H9 (cell line): Measurements from ENCODE around the gene NPTXR. TPM values are rescaled to one million over a fixed set of nuclear protein-coding genes. Genes with fewer than 3 reads are reported as not detected.

Experiments used
- DNase-seq: peaks from one replicate; pipeline ENCODE4 v3.0.0-alpha.2; 2017
- H2AFZ ChIP-seq: one replicate; pipeline ENCODE4 v1.6.1; 2013; ENCODE audit warnings: mild to moderate bottlenecking, low read length, control low read depth, moderate library complexity
- H2AK5ac ChIP-seq: 2 replicates; pipeline ENCODE4 v1.6.1; 2013; ENCODE audit warnings: low read length, control low read depth, mixed read lengths; ENCODE audit not compliant: insufficient read length
- H2BK120ac ChIP-seq: one replicate; pipeline ENCODE4 v1.6.1; 2013; ENCODE audit warnings: low read depth, mild to moderate bottlenecking, low read length, control low read depth, inconsistent platforms; ENCODE audit not compliant: poor library complexity, severe bottlenecking
- H2BK12ac ChIP-seq: 2 replicates; pipeline ENCODE4 v1.6.1; 2013; ENCODE audit warnings: low read length, control low read depth, mixed read lengths, low read depth; ENCODE audit not compliant: insufficient read length
- H2BK15ac ChIP-seq: 2 replicates; pipeline ENCODE4 v1.6.1; 2013; ENCODE audit warnings: low read depth, low read length, control low read depth
- H2BK20ac ChIP-seq: one replicate; pipeline ENCODE4 v1.6.1; 2013; ENCODE audit warnings: low read depth, mild to moderate bottlenecking, low read length, control low read depth, inconsistent platforms; ENCODE audit not compliant: poor library complexity, severe bottlenecking
- H2BK5ac ChIP-seq: 2 replicates; pipeline ENCODE4 v1.6.1; 2013; ENCODE audit warnings: low read length, control low read depth, mixed read lengths; ENCODE audit not compliant: insufficient read length
- H3K14ac ChIP-seq: 2 replicates; pipeline ENCODE4 v1.6.1; 2013; ENCODE audit warnings: low read length, control low read depth; ENCODE audit not compliant: insufficient read depth
- H3K18ac ChIP-seq: 2 replicates; pipeline ENCODE4 v1.6.1; 2013; ENCODE audit warnings: low read depth, mild to moderate bottlenecking, mixed read lengths, low read length, control low read depth; ENCODE audit not compliant: insufficient read length
- H3K23ac ChIP-seq: 2 replicates; pipeline ENCODE4 v1.6.1; 2013; ENCODE audit warnings: low read length, control low read depth, mixed read lengths, low read depth; ENCODE audit not compliant: insufficient read length
- H3K23me2 ChIP-seq: 2 replicates; pipeline ENCODE4 v1.6.1; 2013; ENCODE audit warnings: low read depth, mild to moderate bottlenecking, mixed read lengths, low read length, control low read depth; ENCODE audit not compliant: insufficient read length, poor library complexity, severe bottlenecking
- H3K27ac ChIP-seq: 2 replicates; pipeline ENCODE4 v1.5.1; 2013; ENCODE audit warnings: low read length, control low read depth, mixed read lengths, low read depth; ENCODE audit not compliant: insufficient read length
- H3K27me3 ChIP-seq: 2 replicates; pipeline ENCODE4 v1.6.1; 2013; ENCODE audit warnings: low read length, control low read depth, inconsistent platforms; ENCODE audit not compliant: insufficient read depth
- H3K4ac ChIP-seq: 2 replicates; pipeline ENCODE4 v1.6.1; 2013; ENCODE audit warnings: low read depth, mild to moderate bottlenecking, control low read depth, inconsistent platforms, low read length, moderate library complexity
- H3K4me1 ChIP-seq: 2 replicates; pipeline ENCODE4 v1.6.1; 2013; ENCODE audit warnings: low read length, control low read depth, inconsistent platforms; ENCODE audit not compliant: insufficient read depth
- H3K4me2 ChIP-seq: 2 replicates; pipeline ENCODE4 v1.6.1; 2013; ENCODE audit warnings: low read length, control low read depth, mixed read lengths; ENCODE audit not compliant: insufficient read length, insufficient read depth
- H3K56ac ChIP-seq: 2 replicates; pipeline ENCODE4 v1.6.1; 2013; ENCODE audit warnings: low read depth, mild to moderate bottlenecking, mixed read lengths, low read length, control low read depth; ENCODE audit not compliant: insufficient read length
- H3K79me1 ChIP-seq: 2 replicates; pipeline ENCODE4 v1.6.1; 2013; ENCODE audit warnings: low read depth, mild to moderate bottlenecking, moderate library complexity, low read length, control low read depth, inconsistent platforms; ENCODE audit not compliant: insufficient read depth, poor library complexity, severe bottlenecking
- H3K79me2 ChIP-seq: 2 replicates; pipeline ENCODE4 v1.6.1; 2013; ENCODE audit warnings: low read length, control low read depth, inconsistent platforms; ENCODE audit not compliant: insufficient read depth
- H3K9ac ChIP-seq: 2 replicates; pipeline ENCODE4 v1.6.1; 2013; ENCODE audit warnings: low read length, control low read depth, mixed read lengths; ENCODE audit not compliant: insufficient read length; ENCODE audit errors: extremely low read depth
- H3K9me3 ChIP-seq: one replicate; pipeline ENCODE4 v1.6.1; 2013; ENCODE audit warnings: low read depth, low read length, inconsistent platforms; ENCODE audit not compliant: control insufficient read depth
- H3T11ph ChIP-seq: one replicate; pipeline ENCODE4 v1.6.1; 2013; ENCODE audit warnings: mild to moderate bottlenecking, low read length, control low read depth, inconsistent platforms
- H4K20me1 ChIP-seq: one replicate; pipeline ENCODE4 v1.6.1; 2013; ENCODE audit not compliant: control insufficient read depth, insufficient read length, insufficient read depth
- H4K5ac ChIP-seq: 2 replicates; pipeline ENCODE4 v1.6.1; 2013; ENCODE audit warnings: low read depth, mild to moderate bottlenecking, mixed read lengths, low read length, control low read depth; ENCODE audit not compliant: insufficient read length
- H4K8ac ChIP-seq: replicated peaks from 2 replicates; pipeline ENCODE4 v1.6.1; 2013; ENCODE audit warnings: low read length, control low read depth, mixed read lengths, low read depth; ENCODE audit not compliant: insufficient read length
- H4K91ac ChIP-seq: 2 replicates; pipeline ENCODE4 v1.6.1; 2013; ENCODE audit warnings: low read depth, mild to moderate bottlenecking, moderate library complexity, mixed read lengths, low read length, control low read depth; ENCODE audit not compliant: insufficient read length
- H3K27ac Mint-ChIP-seq, 3 experiments: 2 replicates in 2 of 3; 3 replicates in 1 of 3; pipeline ENCODE4 v1.8.0; 2020 to 2021; ENCODE audit warnings: mixed read lengths in 3 of 3, mild to moderate bottlenecking in 1 of 3, moderate library complexity in 1 of 3
- H3K27me3 Mint-ChIP-seq: 2 replicates; pipeline ENCODE4 v1.8.0; 2021; ENCODE audit warnings: low read depth, mild to moderate bottlenecking, moderate library complexity, mixed read lengths
- H3K36me3 Mint-ChIP-seq, 3 experiments: 2 replicates in 2 of 3; 3 replicates in 1 of 3; pipeline ENCODE4 v1.8.0; 2020 to 2021; ENCODE audit warnings: low read depth in 3 of 3, mixed read lengths in 3 of 3; ENCODE audit not compliant: insufficient read depth in 1 of 3
- H3K4me1 Mint-ChIP-seq, 2 experiments: 2 replicates each; pipeline ENCODE4 v1.8.0; 2020; ENCODE audit warnings: mixed read lengths in 2 of 2
- H3K4me3 Mint-ChIP-seq, 2 experiments: 2 replicates in 1 of 2; 3 replicates in 1 of 2; pipeline ENCODE4 v1.8.0; 2020 to 2021; ENCODE audit warnings: mild to moderate bottlenecking in 2 of 2, mixed read lengths in 2 of 2, moderate library complexity in 1 of 2
- H3K9me3 Mint-ChIP-seq, 2 experiments: 2 replicates in 1 of 2; 3 replicates in 1 of 2; pipeline ENCODE4 v1.8.0; 2020; ENCODE audit warnings: mild to moderate bottlenecking in 2 of 2, mixed read lengths in 2 of 2, moderate library complexity in 1 of 2
- CTCF ChIP-seq: fragments of 200-600 bp; sonication (generic); conservative IDR thresholded peaks from 3 replicates; pipeline ENCODE4 v1.8.0; 2021; ENCODE audit warnings: antibody characterized with exemption, mild to moderate bottlenecking
- WGBS: extraction: QIAGEN DNeasy Blood & Tissue Kit; methylation state at CpG from one replicate; pipeline ENCODE4 v1.1.7; 2013; ENCODE audit warnings: missing lambda C conversion rate, low lambda C conversion rate, mixed read lengths; ENCODE audit not compliant: insufficient read length; ENCODE audit errors: extremely low coverage; 5-methylcytosine and 5-hydroxymethylcytosine counted together
- total RNA-seq: library from RNA; stranded (reverse); gene quantifications from 2 replicates; pipeline ENCODE4 v1.2.1, GENCODE V29; 2021

The NPTXR gene
- total RNA-seq, 1 experiment from 2014 or later: 8.1 TPM

- Histone ChIP-seq H3K56ac (no peak overlapping the region), H2BK20ac (no peak overlapping the region), H3K4me1 (peaks cover 10% of the 10 kb centered on the region; the same call in 1 of the 2 replicates), H3K27me3 (peaks cover 20% of the 10 kb centered on the region; the same call in 1 of the 2 replicates), H3K79me2 (peaks cover 2% of the 10 kb centered on the region; the same call in 1 of the 2 replicates), H4K5ac (no peak overlapping the region), H3K4me2 (no peak overlapping the region), H3K14ac (no peak overlapping the region), H4K91ac (no peak overlapping the region), H2AK5ac (no peak overlapping the region), H4K8ac (no peak overlapping the region), H2BK15ac (no peak overlapping the region), H3K79me1 (no peaks in the 10 kb centered on the region), H4K20me1 (peaks cover 3% of the 10 kb centered on the region), H3K9ac (no peak overlapping the region), H3K18ac (no peak overlapping the region), H3K23ac (no peak overlapping the region), H3K9me3 (no peaks in the 10 kb centered on the region), H2AFZ (no peak overlapping the region), H3K23me2 (peaks cover 4% of the 10 kb centered on the region), H2BK120ac (no peak overlapping the region), H2BK5ac (no peak overlapping the region), H3K27ac (no peak overlapping the region), H3K4ac (no peak overlapping the region), H3T11ph (no peak overlapping the region), H2BK12ac (no peak overlapping the region)
- TF ChIP-seq CTCF: no peak
- Mint-ChIP-seq H3K9me3 (no peaks in the 10 kb centered on the region), H3K4me1 (peaks cover 41 to 49% of the 10 kb centered on the region in 2 experiments), H3K4me3 (0 out of 5 replicates have a peak overlapping the region, but pooled peaks of 1 of the 2 experiments have one; percentile 4), H3K36me3 (peaks cover 0 to 2% (median 0%) of the 10 kb centered on the region in 3 experiments; a peak in 3 of 7 replicates), H3K27ac (no peak overlapping the region), H3K27me3 (peaks cover 49% of the 10 kb centered on the region)
- no peak for DNase-seq
- WGBS: no CpG with 5 or more reads among the region's 1 CpG
Measured at GRCh38 chr22:38839686-38840085, 4.1 kb downstream of the NPTXR start.
